WTC11 (cell line): ENCODE data around the gene SPTY2D1. TPM values are rescaled to one million over a fixed set of nuclear protein-coding genes. Genes with fewer than 3 reads are reported as not detected.

Source experiments
- ATAC-seq: fragments of 200-7000 bp; cut with Tn5 transposase; 2 replicates; pipeline ENCODE4 v1.10.0; 2021; ENCODE audit warnings: mild to moderate bottlenecking, moderate library complexity
- CTCF ChIA-PET: fragments of 300-600 bp; sonication (Branson Sonifier 250); formaldehyde crosslinking; loops from one replicate; lab custom pipeline; 2021; ENCODE audit warnings: antibody characterized with exemption; lab: Charles Lee
- POLR2A ChIA-PET: fragments of 350-600 bp; sonication (Branson Sonifier 250); formaldehyde crosslinking; loops from one replicate; lab custom pipeline; 2021; ENCODE audit warnings: antibody characterized with exemption; lab: Charles Lee
- DNase-seq: peaks from one replicate; pipeline ENCODE4 v3.0.0; 2021; ENCODE audit warnings: low spot score
- H3K27ac Mint-ChIP-seq: 2 replicates; pipeline ENCODE4 v1.8.0; 2021; ENCODE audit warnings: mixed read lengths
- H3K27me3 Mint-ChIP-seq: 2 replicates; pipeline ENCODE4 v1.8.0; 2021; ENCODE audit warnings: low read depth, mild to moderate bottlenecking, moderate library complexity, mixed read lengths
- H3K36me3 Mint-ChIP-seq: 2 replicates; pipeline ENCODE4 v1.8.0; 2021; ENCODE audit warnings: mixed read lengths
- H3K4me1 Mint-ChIP-seq: 2 replicates; pipeline ENCODE4 v1.8.0; 2022; ENCODE audit warnings: mixed read lengths
- H3K4me3 Mint-ChIP-seq: 2 replicates; pipeline ENCODE4 v1.8.0; 2021; ENCODE audit warnings: mild to moderate bottlenecking, moderate library complexity, mixed read lengths
- H3K9me3 Mint-ChIP-seq: 2 replicates; pipeline ENCODE4 v1.8.0; 2021; ENCODE audit warnings: mixed read lengths
- ATF3 ChIP-seq: sonication (generic); formaldehyde crosslinking; conservative IDR thresholded peaks from 2 replicates; pipeline ENCODE4 v1.8.1; 2022; ENCODE audit warnings: mild to moderate bottlenecking, missing genetic modification reagents
- ATF6 ChIP-seq: sonication (generic); formaldehyde crosslinking; IDR thresholded peaks from 2 replicates; pipeline ENCODE4 v1.8.1; 2023; ENCODE audit warnings: mild to moderate bottlenecking, missing genetic modification reagents
- CDX4 ChIP-seq: fragments of 250-450 bp; sonication (Bioruptor Pico); IDR thresholded peaks from 2 replicates; pipeline ENCODE4 v1.9.0; 2021; ENCODE audit warnings: moderate library complexity, mild to moderate bottlenecking, inconsistent platforms, borderline replicate concordance
- ERG ChIP-seq: fragments of 250-450 bp; sonication (Bioruptor Pico); IDR thresholded peaks from 2 replicates; pipeline ENCODE4 v1.8.0; 2021; ENCODE audit warnings: mild to moderate bottlenecking
- FOXK1 ChIP-seq: sonication (generic); formaldehyde crosslinking; IDR thresholded peaks from 2 replicates; pipeline ENCODE4 v1.8.0; 2022; ENCODE audit warnings: mild to moderate bottlenecking, moderate library complexity, missing genetic modification reagents
- FOXP1 ChIP-seq: sonication (generic); formaldehyde crosslinking; IDR thresholded peaks from 2 replicates; pipeline ENCODE4 v1.8.0; 2022; ENCODE audit warnings: missing genetic modification reagents, mild to moderate bottlenecking, moderate library complexity, borderline replicate concordance
- JAZF1 ChIP-seq: fragments of 250-450 bp; sonication (Bioruptor Pico); IDR thresholded peaks from 2 replicates; pipeline ENCODE4 v1.9.0; 2021; ENCODE audit warnings: moderate library complexity, mild to moderate bottlenecking, inconsistent platforms
- NFE2L1 ChIP-seq: sonication (generic); formaldehyde crosslinking; IDR thresholded peaks from 2 replicates; pipeline ENCODE4 v1.8.1; 2023; ENCODE audit warnings: missing genetic modification reagents
- NFYB ChIP-seq: sonication (generic); formaldehyde crosslinking; conservative IDR thresholded peaks from 2 replicates; pipeline ENCODE4 v1.8.0; 2022; ENCODE audit warnings: low read depth, missing genetic modification reagents
- NR1H2 ChIP-seq: sonication (generic); formaldehyde crosslinking; IDR thresholded peaks from 2 replicates; pipeline ENCODE4 v1.9.0; 2021; ENCODE audit warnings: mild to moderate bottlenecking, moderate library complexity, missing genetic modification reagents
- SMAD3 ChIP-seq: sonication (generic); formaldehyde crosslinking; IDR thresholded peaks from 2 replicates; pipeline ENCODE4 v1.8.0; 2022; ENCODE audit warnings: missing genetic modification reagents, mild to moderate bottlenecking, borderline replicate concordance
- SMAD4 ChIP-seq: sonication (generic); formaldehyde crosslinking; IDR thresholded peaks from 2 replicates; pipeline ENCODE4 v1.8.0; 2022; ENCODE audit warnings: mild to moderate bottlenecking, missing genetic modification reagents
- SP1 ChIP-seq: sonication (generic); formaldehyde crosslinking; conservative IDR thresholded peaks from 2 replicates; pipeline ENCODE4 v1.8.1; 2022; ENCODE audit warnings: missing genetic modification reagents
- ZBTB43 ChIP-seq: sonication (generic); formaldehyde crosslinking; IDR thresholded peaks from 2 replicates; pipeline ENCODE4 v1.8.1; 2023; ENCODE audit warnings: mild to moderate bottlenecking, missing genetic modification reagents
- ZMAT4 ChIP-seq: fragments of 250-450 bp; sonication (Bioruptor Pico); IDR thresholded peaks from 2 replicates; pipeline ENCODE4 v1.9.0; 2021; ENCODE audit warnings: mild to moderate bottlenecking
- ZNF263 ChIP-seq: sonication (generic); formaldehyde crosslinking; IDR thresholded peaks from 2 replicates; pipeline ENCODE4 v1.8.1; 2022; ENCODE audit warnings: low read depth, mild to moderate bottlenecking, moderate library complexity, missing genetic modification reagents
- ZNF317 ChIP-seq: sonication (generic); formaldehyde crosslinking; IDR thresholded peaks from 2 replicates; pipeline ENCODE4 v1.8.1; 2023; ENCODE audit warnings: low read depth, mild to moderate bottlenecking, moderate library complexity, missing genetic modification reagents, borderline replicate concordance
- ZNF396 ChIP-seq: fragments of 250-450 bp; sonication (Bioruptor Pico); IDR thresholded peaks from 2 replicates; pipeline ENCODE4 v1.8.0; 2021; ENCODE audit warnings: mild to moderate bottlenecking, moderate library complexity, borderline replicate concordance
- ZNF671 ChIP-seq: fragments of 250-450 bp; sonication (Bioruptor Pico); IDR thresholded peaks from 2 replicates; pipeline ENCODE4 v1.8.0; 2021; ENCODE audit warnings: mild to moderate bottlenecking
- ZSCAN18 ChIP-seq: fragments of 250-450 bp; sonication (Bioruptor Pico); IDR thresholded peaks from 2 replicates; pipeline ENCODE4 v2.1.2; 2022; ENCODE audit warnings: mild to moderate bottlenecking, moderate library complexity
- total RNA-seq: library from RNA; stranded (reverse); gene quantifications from 3 replicates; pipeline ENCODE4 v1.2.3, GENCODE V29; 2021

Gene SPTY2D1
- total RNA-seq, 1 experiment from 2014 or later: 14.3 TPM

- Mint-ChIP-seq H3K9me3 (no peaks in the 10 kb centered on the region), H3K36me3 (peaks cover 42% of the 10 kb centered on the region), H3K27ac (no peak overlapping the region)
- DNase-seq: no peak
- TF ChIP-seq ATF6 (CRISPR knock-in tag) (no peak), FOXK1 (no peak), SMAD3 (CRISPR knock-in tag) (no peak), ZNF671 (CRISPR knock-in tag) (no peak), ATF3 (no peak), CDX4 (CRISPR knock-in tag) (no peak), ERG (CRISPR knock-in tag) (no peak), SP1 (CRISPR knock-in tag) (no peak), ZMAT4 (no peak), ZBTB43 (CRISPR knock-in tag) (no peak)
- TF ChIP-seq, all 79 proteins: peak for 0
- ChIA-PET POLR2A (no interaction called here), CTCF (no interaction called here)
- Mint-ChIP-seq H3K27me3 (no peaks in the 10 kb centered on the region), H3K4me3 (no peak overlapping the region), H3K4me1 (peaks cover 3% of the 10 kb centered on the region)
- no peak for ATAC-seq
These were observed 22.9 kb downstream of the SPTY2D1 start for GRCh38 chr11:18611196-18611595.

GRCh38 chr11:18608376-18608775, 25.8 kb downstream of the SPTY2D1 start:
- Mint-ChIP-seq H3K27ac (no peak overlapping the region), H3K4me1 (peaks cover 3% of the 10 kb centered on the region)

More at GRCh38 chr11:18608376-18608775, 25.8 kb downstream of the SPTY2D1 start:
- peaks cover 22% of the 10 kb centered on the region; the same call in 1 of the 2 replicates for H3K36me3 Mint-ChIP-seq
- DNase-seq: no peak
- ChIA-PET CTCF (no interaction called here), POLR2A (no interaction called here)
- no peak overlapping the region for H3K4me3 Mint-ChIP-seq
- ATAC-seq: no peak
- TF ChIP-seq FOXP1: no peak
- TF ChIP-seq ERG (CRISPR knock-in tag): no peak
- TF ChIP-seq ZMAT4: no peak
- TF ChIP-seq NFYB (CRISPR knock-in tag): no peak
- TF ChIP-seq NR1H2 (CRISPR knock-in tag): no peak
- no peak for TF ChIP-seq JAZF1 (CRISPR knock-in tag)
- no peak for TF ChIP-seq NFE2L1 (CRISPR knock-in tag)
- TF ChIP-seq ZNF396 (CRISPR knock-in tag): no peak
- TF ChIP-seq ZNF317 (CRISPR knock-in tag): no peak
- no peak for TF ChIP-seq ZSCAN18 (CRISPR knock-in tag)
- TF ChIP-seq ZNF263 (CRISPR knock-in tag): no peak
- TF ChIP-seq SMAD4: no peak
- no peaks in the 10 kb centered on the region for H3K9me3 Mint-ChIP-seq
- H3K27me3 Mint-ChIP-seq: no peaks in the 10 kb centered on the region
